HG03175 (cell line): Measurements from ENCODE around the gene TMPRSS13.
"Not testable (repeated sequence)": the region's sequence is repeated elsewhere in the genome, so short reads cannot be mapped to it uniquely, and the experiment has no call there.

Source experiments
- ATAC-seq: cut with Tn5 transposase; IDR thresholded peaks from one replicate; pipeline ENCODE4 v1.9.1; 2021; ENCODE audit warnings: mild to moderate bottlenecking, moderate library complexity; ENCODE audit not compliant: unreplicated experiment

TMPRSS13 gene

GRCh38 chr11:117874253-117874909 is 54.8 kb downstream of the TMPRSS13 start:
- ATAC-seq, result no peak

GRCh38 chr11:117873828-117874125 is 55.4 kb downstream of the TMPRSS13 start:
- ATAC-seq, result no peak

- no peak for ATAC-seq
These were observed 56.0 kb downstream of the TMPRSS13 start for GRCh38 chr11:117872975-117873827.

GRCh38 chr11:117872420-117872961 is 56.7 kb downstream of the TMPRSS13 start:
- ATAC-seq, result no peak

DNA sequence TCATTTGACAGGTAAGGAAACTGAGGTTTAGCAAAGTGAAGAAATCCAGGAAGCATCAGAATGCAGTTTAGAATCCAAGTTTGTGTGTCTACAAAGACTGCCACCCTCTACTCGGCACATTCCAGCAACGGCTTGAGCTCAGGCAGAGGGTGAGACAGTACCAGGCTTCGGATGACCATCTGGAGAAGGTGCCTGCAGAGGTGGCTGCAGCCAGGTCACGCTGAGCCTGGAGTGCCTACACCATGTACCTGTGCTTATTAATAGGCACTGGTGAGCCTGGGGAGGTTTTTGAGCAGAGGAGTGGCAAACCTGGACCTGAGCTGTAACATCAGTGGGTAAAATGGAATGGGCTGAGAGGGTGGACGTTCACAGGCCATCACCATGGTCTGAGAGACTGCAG is 57.4 kb downstream of the TMPRSS13 start:
- no peak for ATAC-seq

DNA sequence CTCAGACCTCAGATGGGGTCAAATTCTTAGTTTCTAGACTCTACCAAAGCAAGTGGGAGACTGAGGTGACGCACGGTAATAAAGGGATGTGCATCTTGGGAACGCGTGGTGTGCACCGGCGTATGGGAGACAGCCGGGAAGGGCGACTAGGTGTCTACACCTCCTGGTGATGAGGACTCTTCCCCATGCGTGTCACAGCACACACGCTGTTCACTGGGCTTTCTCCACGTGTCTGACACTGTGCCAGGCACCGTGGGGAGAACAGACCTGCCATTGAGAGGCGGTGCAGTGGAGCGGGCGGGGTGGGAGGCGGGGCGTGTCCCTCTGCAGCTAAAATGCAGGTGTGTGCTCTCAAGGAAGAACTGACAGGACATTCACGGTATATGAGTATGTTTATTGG is 58.0 kb downstream of the TMPRSS13 start:
- no peak for ATAC-seq

GRCh38 chr11:117870103-117870952 is 58.9 kb downstream of the TMPRSS13 start:
- no peak for ATAC-seq

GRCh38 chr11:117869604-117870003 is 59.6 kb downstream of the TMPRSS13 start:
- no peak for ATAC-seq

GRCh38 chr11:117868815-117869561 is 60.2 kb downstream of the TMPRSS13 start:
- ATAC-seq, result no peak

DNA sequence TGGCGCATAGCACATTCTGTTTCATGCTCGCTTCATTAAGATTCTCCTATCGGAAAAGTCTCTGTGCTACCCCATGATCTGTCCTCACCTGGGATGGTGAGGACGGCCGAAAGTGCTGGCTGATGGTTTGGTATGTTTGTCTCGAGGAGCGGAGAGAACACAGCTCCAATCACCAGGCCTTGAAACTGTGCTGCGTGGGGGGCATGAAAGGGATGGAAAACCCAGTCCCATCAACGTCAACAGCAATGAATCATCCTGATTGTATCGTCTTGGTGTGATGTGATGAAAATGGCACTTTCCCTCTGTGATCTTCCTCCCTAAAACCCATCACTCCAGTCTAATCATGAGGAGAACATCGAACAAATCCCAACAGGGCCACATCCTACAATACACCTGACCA is 61.1 kb downstream of the TMPRSS13 start:
- ATAC-seq, result no peak

DNA sequence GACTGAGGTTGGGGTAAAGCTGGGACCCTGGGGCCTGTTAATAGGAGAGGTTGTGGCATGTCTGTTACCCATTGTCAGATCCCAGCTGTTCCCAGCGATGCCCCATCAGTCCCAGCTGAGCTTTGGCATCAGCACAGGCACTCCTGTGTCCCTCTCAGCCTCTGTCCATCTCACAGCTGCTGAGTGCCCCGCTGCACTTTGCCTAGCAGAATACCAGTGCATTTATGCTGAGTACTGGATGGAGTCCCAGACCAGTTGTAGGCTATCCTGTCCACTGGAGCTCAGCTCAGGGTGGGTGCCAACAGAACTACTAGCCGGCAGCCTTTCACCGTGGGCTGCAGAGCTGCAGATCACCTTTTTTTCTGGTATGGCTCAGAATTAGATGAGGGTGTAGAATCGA is 62.7 kb downstream of the TMPRSS13 start:
- ATAC-seq, result no peak

- ATAC-seq, result not testable (repeated sequence)
These were observed 63.7 kb downstream of the TMPRSS13 start for GRCh38 chr11:117865546-117865945.

DNA sequence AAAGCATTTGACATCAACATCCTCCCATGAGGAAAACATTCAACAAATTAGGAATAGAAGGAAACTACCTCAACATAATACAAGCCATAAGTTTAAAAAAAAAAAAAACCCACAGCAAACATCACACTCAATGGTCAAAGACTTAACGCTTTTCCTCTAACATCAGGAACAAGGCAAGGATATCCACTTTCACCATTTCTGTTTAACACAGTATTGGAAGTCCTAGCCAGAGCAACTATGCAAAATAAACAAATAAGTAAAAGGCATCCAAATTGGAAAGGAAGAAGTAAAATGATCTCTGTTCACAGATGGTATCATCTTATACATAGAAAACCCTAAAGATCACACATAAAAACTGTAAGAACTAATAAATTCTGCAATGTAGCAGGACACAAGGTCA is 65.8 kb downstream of the TMPRSS13 start:
- no peak for ATAC-seq

- no peak for ATAC-seq
These were observed 66.4 kb downstream of the TMPRSS13 start for GRCh38 chr11:117862753-117863152.

DNA sequence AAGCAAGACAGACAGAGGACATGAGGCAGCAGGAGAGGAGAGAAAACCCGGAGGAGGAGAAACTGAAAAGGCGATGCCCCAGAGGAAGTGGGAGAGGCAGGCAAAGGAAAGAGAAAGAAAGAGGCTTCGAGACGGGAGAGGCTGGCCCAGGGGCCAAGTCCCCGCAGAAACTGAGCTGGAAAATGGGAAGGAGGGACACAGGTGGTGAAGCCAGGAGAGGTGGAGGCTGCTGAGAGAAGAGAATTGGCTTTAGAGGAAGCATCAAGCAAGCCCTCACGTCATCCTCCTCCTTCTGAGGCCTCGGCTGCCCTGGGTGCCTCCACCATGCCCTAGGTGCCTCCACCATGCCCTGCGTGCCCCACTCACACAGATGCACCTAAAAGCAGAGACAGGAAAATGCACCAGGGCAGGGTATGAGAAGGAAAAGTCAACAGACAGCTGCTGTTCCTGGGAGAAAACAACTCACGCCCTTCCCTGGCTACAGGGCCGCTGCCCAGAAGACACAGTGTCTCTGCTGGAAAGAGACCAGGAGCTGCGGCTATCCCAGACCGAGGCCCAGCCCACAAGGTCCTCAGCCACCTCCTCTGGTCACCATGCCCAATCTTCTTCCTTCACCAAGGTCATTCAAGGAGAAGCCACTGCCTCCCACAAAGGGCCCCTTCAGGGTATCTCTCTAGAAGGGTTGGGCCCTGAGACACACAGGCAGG is 67.0 kb downstream of the TMPRSS13 start:
- no peak for ATAC-seq

DNA sequence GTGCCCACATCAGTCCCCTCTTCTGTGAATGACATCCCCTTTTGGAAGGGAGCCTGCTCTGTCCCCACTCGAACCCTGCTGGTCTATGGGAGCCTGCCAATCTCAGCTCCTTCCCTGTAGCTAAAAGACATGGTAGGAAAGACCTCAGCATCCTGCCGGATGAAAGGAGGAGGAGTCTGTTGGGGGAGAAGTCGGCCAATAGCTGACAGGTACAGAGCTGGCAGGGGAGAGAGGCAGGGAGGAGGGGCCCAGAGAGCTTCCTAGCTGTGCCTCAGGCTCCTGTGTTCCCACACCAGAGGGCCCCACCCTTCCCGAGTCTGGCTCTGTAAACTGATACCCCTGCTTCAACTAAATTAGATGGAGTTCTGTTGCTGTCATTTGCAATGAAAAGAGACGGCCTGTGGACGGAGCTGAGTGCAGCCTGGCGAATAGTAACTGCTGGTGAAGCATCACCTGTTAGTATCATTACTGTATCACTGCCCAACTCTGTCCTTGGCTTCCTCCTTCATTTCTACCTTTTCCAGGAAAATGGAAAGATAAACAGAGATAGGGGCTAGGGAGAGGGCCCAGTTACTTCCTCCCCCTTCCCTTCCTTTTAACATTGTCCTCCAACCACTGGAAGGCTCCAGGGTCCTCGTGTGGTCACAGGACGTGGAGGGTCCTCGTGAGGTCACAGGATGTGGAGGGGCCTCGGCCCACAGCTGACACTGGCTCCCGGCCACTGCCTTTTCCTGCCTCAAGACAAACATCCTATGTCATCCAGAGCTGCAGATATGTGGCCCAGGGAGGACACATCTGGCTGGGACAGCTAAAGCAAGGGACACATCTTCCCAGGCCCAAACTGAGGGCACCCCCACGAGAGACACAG is 67.8 kb downstream of the TMPRSS13 start:
- no peak for ATAC-seq

DNA sequence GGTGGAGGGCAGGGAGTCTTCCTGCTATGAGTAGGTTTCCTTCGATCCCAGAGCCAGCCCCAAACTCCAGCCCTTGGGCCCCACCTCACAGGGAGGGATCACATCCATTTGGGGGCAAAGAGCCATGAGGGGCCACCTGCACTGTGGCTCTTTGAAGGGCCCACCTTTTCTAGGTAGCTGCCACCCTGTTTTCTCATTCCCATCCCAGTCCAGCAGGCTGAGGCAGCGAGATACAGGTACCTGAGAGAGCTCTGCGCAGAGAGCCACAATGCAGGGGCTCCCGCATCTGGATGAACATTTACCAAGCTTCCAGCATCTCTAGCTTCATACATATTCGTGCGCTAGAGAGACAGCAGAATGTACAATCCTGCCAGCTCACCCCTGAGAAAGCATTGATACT is 69.1 kb downstream of the TMPRSS13 start:
- ATAC-seq, result no peak

GRCh38 chr11:117859488-117860112 is 69.6 kb downstream of the TMPRSS13 start:
- no peak for ATAC-seq

- no peak for ATAC-seq
These were observed 70.1 kb downstream of the TMPRSS13 start for GRCh38 chr11:117859061-117859460.
